ENCODE results near the gene DLGAP1.
A peak's percentile ranks its signal among the peaks of the same experiment; 100 is the strongest.
"Not testable (repeated sequence)": the region's sequence is repeated elsewhere in the genome, so short reads cannot be mapped to it uniquely, and the experiment has no call there.

The DLGAP1 gene

DNA sequence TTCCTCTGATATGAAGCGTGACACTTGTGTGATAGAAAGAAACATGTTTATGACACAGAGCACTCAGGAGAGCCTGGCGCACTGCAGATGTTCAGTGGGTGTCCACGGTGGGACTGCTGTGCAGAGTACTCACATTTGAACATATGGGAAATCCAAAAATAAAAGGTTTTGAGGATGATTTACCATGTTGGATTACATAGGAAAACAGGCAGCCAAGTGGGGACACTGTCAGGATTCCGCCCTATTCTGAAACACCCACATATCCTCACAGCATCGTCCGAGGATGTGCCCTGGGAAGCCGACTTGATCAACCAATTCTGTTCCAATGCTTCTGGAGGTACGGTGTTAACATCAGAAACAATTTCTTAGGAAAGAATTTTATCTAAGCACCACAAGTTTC is 741.4 kb downstream of the DLGAP1 start:
- DNase-seq (ENCODE audit: insufficient read length, low spot score): no peak
- no peak for FAIRE-seq

DNA sequence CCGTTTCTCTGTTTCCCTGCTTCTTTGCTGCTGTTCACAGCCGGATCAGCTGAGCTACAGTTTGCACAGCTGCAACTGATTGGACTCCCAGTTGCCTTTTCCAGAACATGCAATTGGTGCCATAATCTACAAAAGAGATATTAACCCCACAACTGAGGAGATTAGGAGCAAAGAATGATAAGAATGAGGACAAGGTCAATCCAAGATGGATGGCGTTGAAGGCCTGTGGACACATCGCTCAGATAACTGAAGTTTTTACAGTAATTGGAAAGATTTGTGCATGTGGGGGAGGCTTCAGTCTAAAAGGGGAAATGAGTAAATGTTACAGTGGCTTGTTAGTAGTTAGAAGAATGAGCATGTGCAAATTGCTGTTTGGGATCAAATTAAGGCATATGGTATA is 741.9 kb downstream of the DLGAP1 start:
- DNase-seq (ENCODE audit: insufficient read length, low spot score) (no peak), FAIRE-seq (no peak)

DNA sequence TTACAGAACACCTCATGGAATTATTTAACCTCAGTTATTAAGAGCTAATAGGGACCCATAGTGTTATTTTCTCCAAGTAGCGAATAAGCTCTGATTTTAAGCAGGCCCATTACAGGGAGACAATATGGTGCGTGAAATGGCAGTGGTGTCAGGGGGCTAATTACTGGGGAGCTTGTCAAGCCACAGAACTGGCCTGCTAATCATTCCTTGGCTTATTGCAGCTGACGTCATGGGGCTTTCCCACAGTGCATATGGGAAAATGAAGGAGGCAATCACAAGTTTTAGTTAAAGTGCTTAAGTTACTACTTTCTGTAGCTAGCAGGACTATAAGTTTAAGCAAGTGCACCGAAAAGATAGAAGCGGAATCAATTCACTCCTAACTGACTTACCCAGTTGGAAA is 742.6 kb downstream of the DLGAP1 start:
- FAIRE-seq: no peak
- no peak for DNase-seq (ENCODE audit: insufficient read length, low spot score)

DNA sequence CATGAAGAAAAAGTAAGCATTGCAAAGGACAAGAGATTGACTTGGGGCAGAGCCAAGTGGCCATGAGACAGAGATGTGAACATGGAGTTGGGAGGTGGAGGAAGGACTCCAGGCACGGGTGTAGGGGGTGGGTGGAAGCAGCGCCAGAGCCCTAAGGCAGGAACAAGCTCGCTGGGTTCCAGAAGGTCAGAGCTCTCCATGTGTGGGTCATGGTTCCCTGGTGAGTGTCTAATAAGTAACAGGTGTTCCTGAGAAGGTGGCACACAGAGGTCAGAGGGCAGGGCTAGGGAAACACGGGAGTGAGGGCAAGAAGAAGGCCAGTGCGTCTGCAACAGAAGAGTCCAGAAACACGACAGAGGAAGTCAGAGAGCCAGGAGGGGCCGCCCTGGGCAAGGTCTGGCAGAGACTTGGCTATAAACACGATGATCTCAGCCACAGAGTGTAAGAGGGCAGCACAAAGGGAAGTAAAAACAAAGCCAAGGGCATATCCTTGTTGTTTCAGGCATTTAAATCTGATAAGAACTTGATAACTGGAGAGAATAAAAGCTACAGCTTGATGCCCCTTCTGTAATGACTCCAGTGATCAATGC is 744.3 kb downstream of the DLGAP1 start:
- FAIRE-seq (no peak), DNase-seq (ENCODE audit: insufficient read length, low spot score) (no peak)

DNA sequence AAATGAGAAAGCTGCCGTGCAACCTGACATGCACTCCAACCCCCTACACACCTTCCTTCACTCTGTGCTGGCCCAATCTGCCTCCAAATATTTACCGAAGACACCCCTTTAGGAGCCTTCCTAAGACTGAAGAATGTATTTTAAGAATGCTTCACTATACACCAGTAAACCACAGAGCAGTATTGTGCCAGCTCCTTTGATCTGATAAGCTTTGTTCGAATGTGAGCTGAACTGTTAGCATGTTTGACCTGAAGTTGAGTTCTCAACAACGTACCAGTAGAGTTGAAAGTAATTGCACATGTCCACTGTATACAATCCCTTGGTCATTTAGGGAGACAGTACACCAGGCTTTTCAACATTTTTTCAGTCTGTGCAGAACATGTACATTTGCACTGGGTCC is 745.9 kb downstream of the DLGAP1 start:
- DNase-seq (ENCODE audit: insufficient read length, low spot score) (no peak), FAIRE-seq (no peak)

DNA sequence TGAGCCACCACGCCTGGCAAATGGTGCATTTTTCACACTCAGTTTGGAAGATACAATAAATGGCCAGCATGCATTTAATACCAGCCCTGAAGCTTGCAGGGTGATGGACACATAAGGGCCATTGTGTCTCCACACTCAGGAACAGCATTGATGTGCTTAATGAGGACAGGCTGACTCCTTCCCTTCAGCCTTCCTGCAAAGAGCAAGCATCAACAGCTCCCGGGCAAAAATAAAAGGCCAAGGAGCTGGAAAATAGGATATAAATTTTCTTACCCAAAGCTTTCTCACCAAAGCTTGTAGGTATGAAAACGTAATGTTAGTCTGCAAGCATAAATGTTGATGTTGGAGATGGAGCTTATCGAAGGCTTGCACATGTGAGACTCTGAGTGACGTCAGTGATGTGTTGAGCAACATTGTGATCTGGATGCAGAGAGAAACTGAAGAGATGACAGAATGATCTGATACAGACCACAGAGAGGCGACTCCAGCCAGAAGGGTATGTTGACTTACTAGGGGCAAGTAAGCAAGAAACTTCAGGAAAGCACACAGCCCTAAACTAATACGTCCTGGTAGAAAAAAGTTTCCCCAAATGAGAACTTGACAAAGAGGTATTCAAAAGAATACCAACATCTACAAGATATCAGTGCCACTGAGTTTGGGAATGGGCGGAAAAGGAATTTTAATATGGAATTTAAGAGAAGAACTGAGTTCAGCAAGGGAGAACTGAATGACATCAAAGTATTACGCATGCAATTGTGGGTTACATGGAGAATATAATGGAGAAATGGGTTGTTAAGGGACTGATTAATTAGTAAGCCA is 748.6 kb downstream of the DLGAP1 start:
- FAIRE-seq: no peak
- no peak for DNase-seq (ENCODE audit: insufficient read length, low spot score)

DNA sequence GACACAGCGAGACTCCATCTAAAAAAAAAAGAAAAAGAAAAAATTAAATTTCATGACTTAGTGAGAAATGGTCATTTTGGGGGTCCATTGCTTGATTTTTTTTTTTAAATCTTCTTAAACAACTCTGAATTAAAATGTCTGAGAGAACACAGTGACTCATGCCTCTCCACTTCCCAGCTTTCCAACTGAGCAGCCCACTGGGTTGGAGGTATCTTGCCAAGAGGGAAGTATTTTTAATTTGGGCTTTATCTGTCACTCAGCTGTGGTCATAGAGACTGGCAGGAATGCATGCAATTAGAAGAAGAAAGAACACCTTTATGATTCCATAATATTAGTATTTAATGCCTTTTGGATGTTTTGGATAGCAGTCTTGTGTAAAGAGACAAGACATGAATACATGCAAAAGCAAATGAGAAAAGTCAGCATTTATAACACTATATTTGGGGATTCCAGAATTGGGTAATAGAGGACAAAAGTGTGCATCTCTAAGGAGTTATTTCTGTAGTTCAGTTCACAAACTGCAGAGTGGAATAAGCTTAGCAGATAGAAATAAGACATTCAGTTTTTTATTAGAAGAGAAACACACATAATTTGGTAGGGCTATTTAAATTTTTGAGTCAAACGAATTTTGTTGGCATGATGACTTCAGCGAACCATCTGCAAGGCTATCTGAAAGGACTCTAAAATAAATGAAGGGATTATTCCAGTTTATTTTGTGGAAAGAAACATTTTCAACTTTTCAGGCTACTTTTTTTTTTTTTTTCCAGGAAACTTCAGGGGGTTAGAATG is 750.4 kb downstream of the DLGAP1 start:
- no peak for FAIRE-seq
- DNase-seq (ENCODE audit: insufficient read length, low spot score): no peak

DNA sequence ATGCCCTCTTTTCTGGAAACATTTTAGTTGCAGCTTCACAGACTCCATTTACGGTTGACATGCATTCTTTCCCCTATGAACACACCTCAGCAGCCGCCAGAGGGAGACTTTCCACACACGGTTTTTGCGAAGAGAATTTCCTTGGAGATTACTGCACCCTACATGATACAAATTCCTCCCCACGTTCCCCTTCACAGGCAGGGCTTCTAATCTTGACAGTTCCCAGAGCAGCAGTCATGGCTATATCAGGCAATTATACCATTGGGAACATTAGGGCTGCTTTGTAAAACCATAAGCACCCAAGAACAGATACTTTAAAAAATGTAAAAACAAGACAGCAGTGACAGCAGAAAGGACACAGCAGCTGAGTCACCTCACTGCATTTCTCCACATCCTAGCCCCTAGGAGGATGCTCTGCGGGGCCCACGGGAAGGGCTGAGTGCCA is 751.4 kb downstream of the DLGAP1 start:
- FAIRE-seq: no peak
- peak; percentile 10 for DNase-seq (ENCODE audit: insufficient read length, low spot score)

DNA sequence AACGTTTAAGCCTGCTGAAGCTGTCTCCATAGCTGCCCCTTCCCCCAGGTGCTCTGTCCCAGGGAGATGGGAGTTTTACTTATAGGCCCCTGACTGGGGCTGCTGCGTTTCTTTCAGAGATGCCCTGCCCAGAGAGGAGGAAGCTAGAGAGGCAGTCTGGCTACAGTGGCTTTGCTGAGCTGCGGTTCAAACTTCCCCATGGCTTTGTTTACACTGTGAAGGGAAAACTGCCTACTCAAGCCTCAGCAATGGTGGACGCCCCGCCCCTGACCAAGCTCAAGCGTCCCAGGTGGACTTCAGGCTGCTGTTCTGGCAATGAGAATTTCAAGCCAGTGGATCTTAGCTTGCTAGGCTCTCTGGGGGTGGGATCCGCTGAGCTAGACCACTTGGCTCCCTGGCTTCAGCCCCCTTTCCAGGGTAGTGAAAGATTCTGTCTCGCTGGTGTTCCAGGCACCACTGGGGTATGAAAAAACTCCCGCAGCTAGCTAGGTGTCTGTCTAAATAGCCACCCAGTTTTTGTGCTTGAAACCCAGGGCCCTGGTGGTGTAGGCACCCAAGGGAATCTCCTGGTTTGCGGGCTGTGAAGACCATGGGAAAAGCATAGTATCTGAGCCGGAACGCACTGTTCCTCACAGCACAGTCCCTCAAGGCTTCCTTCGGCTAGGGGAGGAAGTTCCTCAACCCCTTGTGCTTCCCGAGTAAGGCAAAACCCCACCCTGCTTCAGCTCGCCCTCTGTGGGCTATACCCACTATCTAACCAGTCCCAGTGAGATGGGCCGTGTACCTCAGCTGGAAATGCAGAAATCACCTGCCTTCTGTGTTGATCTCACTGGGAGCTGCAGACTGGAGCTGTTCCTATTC is 755.2 kb downstream of the DLGAP1 start:
- FAIRE-seq; DNase-seq (ENCODE audit: insufficient read length, low spot score): not testable (repeated sequence)

DNA sequence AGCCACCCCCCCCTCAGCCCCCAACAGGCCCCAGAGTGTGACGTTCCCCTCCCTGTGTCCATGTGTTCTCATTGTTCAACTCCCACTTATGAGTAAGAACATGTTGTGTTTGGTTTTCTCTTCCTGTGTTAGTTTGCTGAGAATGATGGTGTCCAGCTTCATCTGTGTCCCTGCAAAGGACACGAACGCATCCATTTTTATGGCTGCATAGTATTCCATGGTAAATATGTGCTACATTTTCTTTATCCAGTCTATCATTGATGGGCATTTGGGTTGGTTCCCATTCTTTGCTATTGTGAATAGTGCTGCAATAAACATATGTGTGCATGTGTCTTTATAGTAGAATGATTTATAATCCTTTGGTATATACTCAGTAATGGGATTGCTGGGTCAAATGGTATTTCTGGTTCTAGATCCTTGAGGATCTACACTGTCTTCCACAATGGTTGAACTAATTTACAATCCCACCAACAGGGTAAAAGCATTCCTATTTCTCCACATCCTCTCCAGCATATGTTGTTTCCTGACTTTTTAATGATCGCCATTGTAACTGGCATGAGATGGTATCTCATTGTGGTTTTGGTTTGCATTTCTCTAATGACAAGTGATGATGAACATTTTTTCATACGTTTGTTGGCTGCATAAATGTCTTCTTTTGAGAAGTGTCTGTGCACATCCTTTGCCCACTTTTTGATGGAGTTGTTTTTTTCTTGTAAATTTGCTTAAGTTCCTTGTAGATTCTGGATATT is 760.9 kb downstream of the DLGAP1 start:
- DNase-seq (ENCODE audit: insufficient read length, low spot score); FAIRE-seq: not testable (repeated sequence)

DNA sequence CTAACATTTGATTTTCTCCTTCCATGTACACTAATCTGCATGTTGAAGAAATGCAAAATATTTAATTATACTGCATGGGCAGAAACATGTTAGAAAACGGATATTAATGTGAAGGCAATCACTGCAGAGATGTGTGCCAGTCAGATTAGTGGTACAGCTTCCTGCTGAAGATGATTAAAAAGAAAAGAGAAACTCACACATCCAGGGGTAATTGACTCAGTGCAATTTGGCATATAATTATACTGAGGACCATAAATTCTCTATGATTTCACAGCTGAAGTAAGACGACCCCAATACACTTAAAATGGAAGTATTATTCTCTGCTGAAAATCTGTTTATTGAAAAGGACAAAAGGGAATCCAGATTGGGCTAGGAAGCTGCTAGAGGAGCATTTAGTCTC is 761.7 kb downstream of the DLGAP1 start:
- FAIRE-seq: no peak
- DNase-seq (ENCODE audit: insufficient read length, low spot score): no peak

DNA sequence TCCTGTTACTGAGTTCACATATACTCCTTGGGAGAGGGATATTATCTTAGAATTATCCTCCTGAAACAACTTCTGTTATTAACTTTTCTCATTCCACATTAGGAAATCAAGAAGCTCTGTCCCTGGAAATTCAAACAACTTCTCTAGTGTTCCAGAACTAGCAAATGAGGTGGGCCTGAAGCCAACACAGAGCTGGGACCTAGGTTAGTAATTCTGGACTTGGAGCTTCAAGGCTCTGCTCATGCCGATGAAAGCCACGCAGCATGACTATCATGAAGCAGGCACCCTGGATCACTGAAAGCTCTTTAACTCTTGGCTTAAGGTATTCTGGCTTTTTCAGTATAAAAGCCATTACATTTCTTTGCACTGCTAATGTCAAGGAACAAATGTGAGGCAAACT is 762.4 kb downstream of the DLGAP1 start:
- FAIRE-seq: no peak
- DNase-seq (ENCODE audit: insufficient read length, low spot score): no peak

DNA sequence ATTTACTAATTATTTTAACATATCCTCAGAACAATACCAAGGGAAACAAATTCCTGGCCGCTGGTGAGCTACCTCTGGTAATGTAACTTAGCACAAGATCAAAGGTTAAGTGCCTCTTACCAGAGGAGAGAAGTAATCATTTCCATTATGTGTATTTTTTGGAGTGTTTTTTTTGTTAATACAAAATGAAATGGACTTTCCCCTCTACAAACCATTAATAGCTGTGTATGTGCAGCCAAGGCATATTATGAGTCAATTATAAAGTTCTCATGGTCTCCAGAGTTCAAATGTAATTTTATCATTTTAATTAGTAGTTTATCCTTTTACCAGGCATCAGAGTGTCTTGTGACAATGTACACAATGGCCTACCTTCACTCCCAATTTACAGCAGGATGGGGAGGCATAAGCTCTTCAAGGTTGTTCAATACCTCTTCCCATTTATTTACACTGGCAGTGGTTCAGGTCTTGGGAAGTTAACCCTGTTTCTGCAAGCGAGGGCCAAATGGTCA is 762.9 kb downstream of the DLGAP1 start:
- DNase-seq (ENCODE audit: insufficient read length, low spot score): no peak
- no peak for FAIRE-seq

DNA sequence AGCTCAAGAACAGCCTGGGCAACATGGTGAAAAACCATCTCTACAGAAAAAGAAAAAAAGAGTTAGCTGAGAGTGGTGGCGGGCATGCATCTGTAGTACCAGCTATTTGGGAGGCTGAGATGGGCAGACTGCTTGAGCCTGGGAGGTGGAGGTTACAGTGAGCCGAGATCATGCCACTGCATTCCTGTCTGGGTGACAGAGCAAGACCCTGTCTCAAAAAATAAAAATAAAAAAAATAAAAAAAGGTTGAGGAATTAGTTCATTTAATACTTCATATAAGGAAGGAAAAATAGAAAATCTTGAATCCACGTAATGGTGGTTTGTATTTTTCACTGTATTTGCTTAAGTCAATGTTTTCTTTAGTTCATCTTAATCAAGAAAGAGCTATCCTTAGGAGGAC is 763.4 kb downstream of the DLGAP1 start:
- DNase-seq (ENCODE audit: insufficient read length, low spot score): no peak

DNA sequence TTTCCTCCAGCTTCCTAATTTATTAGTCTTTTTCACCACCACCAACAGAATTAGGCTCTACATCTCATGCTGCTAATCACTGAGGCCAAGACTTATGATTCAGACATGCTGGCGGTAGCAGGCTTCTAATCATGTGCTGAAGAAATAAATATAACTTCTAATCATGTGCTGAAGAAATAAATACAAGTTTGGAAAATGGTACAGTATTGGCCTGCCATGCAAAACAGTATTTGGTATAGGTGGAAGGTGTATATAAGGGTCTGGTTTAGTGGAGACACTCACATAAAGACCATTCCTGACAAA is 764.4 kb downstream of the DLGAP1 start:
- no peak for FAIRE-seq
- DNase-seq (ENCODE audit: insufficient read length, low spot score): no peak

More for the DNA sequence above, 763.4 kb downstream of the DLGAP1 start:
- FAIRE-seq: no peak

DNA sequence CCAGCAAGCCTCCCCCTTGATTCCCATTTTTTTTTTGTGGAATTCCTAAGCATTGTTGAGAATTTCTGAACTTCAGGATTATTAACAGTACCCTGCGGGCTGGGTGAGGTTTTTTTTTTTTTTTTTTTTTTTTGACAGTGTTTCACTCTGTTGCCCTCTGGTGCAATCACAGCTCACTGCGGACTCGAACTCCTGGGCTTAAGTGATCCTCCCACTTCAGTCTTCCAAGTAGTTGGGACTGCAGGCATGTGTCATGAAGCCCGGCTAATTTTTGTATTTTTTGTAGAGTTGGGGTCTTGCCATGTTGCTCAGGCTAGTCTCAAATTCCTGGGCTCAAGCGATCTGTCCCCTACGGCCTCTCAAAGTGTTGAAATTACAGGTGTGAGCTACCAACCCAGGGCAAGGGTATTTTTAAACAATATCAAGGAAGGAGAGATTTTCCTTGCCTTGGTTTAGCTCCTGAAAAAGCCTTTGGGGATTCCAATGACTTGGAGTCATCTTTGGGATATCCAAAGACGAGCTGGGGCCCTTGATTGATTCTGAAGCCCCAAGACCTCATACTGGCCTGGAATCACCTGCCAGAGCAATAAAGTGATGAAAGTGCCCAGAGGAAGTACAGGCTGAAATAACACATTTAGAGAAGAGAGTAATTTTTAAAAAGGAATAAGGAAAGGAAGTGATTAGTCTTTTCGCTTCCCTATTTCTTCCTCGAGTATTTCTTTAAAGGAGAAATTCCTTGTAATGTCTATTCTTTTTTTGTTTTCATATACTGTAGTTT is 764.9 kb downstream of the DLGAP1 start:
- DNase-seq (ENCODE audit: insufficient read length, low spot score): no peak
- no peak for FAIRE-seq

DNA sequence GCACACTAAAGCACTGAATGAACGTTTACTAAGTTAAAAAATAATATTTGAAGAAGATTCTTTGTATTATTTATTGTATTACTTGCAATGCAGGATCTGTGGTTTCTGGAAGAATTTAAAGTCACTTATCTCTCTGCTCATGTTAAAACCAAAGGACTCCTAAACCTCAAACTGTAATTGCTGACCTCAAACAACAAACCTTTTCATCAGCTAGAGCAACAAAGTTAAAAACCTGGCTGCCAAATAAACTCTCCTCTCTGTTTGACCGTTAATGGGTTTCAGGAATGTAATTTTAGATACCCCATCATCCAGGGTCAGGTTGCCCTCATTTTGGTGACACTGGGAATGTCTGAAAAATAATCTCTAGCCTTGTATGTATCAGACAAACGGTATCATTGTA is 766.0 kb downstream of the DLGAP1 start:
- no peak for FAIRE-seq
- no peak for DNase-seq (ENCODE audit: insufficient read length, low spot score)

DNA sequence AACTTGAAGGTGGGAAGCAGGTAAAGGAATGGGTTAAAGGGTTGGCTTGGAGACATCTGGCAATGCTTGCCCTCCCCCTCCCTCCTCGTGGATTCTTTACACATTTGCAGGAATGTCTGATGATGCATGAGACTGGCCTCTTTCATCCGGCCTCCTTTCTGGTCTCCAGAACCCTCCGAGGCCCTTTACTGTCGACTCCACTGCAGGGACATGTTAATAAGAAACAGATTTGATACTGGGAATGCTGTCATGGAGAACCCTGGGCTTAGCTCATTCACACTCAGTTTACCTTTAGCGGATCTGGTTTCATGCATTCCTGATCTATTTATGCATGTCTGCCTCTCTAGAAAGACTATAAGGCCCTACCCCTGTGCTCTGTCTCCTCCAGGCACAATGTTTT is 766.4 kb downstream of the DLGAP1 start:
- FAIRE-seq: no peak
- DNase-seq (ENCODE audit: insufficient read length, low spot score): no peak

DNA sequence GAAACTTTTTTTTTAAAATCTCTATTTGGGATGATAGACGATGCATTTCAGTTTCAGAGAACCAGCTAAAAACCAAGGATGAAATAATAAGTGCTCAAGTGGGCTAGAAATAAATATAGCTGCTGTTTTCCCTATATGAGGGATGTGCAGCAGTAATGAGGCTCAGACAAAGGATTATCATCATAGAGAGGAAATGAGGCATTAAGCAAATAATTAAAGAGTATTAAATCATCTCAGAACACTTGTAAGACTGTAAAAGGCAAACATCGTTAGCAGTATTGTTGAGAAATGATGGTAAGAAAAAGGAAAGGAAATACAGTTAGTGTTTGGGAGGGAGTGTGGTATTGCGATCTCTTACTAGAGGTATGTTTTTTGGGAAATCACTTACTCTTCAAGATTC is 771.6 kb downstream of the DLGAP1 start:
- DNase-seq (ENCODE audit: insufficient read length, low spot score) (no peak), FAIRE-seq (no peak)

Data from GM19239 (cell line).